ENCODE results near the gene CITED2.

Gene CITED2

DNA sequence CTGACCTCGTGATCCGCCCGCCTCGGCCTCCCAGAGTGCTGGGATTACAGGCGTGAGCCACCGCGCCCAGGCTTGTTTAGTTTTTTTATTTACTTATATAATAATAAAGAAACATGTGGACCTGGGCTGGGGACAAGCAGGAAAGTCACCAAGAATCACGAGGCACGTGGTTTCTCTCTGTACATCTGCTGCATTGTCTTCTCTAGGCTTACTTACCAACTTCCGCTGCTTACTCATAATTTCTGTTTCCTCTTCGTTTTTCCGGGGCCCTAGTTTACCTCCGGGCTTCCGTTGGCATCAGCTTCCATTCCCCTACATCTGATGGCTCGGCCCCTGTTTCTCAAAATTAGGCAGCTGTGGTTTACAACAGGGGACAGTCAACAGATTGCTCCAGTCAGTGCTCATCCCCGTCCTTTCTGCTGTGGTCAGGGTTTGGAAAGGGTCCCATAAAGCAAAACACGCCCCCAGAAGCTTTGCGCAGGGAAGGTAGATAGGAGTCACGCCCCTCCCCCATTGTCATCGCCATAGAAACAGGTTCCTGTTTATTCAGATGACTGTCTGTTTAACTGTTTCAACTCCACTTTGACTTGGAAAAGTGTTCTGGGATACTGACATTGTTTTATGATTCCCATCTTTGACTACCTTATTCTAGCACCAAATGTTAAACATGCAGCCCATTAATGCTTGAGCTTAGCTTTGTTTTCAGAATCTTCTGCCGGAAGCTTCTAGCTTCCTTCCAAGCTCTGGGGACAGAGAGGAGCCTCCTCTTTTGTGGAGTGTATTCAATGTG is 50.7 kb downstream of the CITED2 start:
- Histone ChIP-seq H3K4me1 (ENCODE audit: control insufficient read depth in 5 of 5, insufficient read depth in 5 of 5, low read length in 5 of 5) (peaks cover 0 to 14% (median 4%) of the 10 kb centered on the region in 5 donors), H3K27me3 (ENCODE audit: control insufficient read depth in 5 of 5, insufficient read depth in 4 of 5, low read length in 5 of 5) (no peaks in the 10 kb centered on the region), H3K27ac (ENCODE audit: low read depth, low read length) (no peak overlapping the region), H3K36me3 (ENCODE audit: control insufficient read depth in 5 of 5, insufficient read depth in 5 of 5, low read length in 5 of 5) (no peaks in the 10 kb centered on the region), H3K4me3 (ENCODE audit: low read depth in 1 of 5, low read length in 5 of 5) (peak overlapping the region in 4 of 5 donors; percentile 47 to 53 (median 50)), H3K9me3 (ENCODE audit: control insufficient read depth in 5 of 5, low read length in 5 of 5) (no peaks in the 10 kb centered on the region), H3K9ac (ENCODE audit: low read length in 5 of 5) (peak overlapping the region in 1 of 5 donors; percentile 48)

Measured in subcutaneous abdominal adipose tissue (tissue), 5 donors.